Measurements from ENCODE around the gene NTN5.

DNA sequence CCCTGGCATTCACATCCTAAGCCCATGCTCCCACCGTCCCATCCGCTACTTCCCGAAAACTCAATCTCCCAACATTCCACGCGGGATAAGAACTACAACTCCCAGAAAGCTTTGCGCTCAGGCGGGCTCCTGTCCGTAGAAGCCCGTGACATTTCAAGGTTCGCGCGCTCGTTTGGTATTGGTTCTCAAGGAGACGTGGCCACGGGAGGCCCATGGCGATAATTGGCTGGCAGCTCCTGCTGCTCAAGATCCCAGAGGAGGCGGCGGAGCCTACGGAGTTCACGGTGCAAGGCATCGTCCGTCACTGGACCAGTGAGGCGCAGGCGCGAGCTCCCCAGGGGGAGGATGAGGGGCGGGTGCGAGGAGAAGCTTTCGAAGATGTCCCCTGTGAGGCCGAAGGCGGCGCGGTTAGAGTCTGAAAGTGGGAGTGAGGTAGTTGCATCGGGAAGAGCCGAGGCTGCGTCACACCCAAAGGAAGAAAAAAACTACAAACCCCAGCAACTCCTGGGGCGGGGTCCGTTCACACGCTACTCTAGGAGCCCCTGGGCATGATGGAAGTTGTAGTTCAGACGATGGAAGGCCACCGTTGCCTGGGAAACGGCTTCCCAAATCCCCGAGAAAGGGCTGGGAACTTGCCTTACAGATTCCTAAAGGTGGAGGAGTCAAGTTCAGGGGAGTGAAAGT is 47.9 kb upstream of the NTN5 start:
- no peak for TF ChIP-seq EZH2 (IDR thresholded peaks at IDR 0.05; ENCODE audit: borderline replicate concordance, low read depth, low read length, poor library complexity, severe bottlenecking)
- TF ChIP-seq, protein P1, sequence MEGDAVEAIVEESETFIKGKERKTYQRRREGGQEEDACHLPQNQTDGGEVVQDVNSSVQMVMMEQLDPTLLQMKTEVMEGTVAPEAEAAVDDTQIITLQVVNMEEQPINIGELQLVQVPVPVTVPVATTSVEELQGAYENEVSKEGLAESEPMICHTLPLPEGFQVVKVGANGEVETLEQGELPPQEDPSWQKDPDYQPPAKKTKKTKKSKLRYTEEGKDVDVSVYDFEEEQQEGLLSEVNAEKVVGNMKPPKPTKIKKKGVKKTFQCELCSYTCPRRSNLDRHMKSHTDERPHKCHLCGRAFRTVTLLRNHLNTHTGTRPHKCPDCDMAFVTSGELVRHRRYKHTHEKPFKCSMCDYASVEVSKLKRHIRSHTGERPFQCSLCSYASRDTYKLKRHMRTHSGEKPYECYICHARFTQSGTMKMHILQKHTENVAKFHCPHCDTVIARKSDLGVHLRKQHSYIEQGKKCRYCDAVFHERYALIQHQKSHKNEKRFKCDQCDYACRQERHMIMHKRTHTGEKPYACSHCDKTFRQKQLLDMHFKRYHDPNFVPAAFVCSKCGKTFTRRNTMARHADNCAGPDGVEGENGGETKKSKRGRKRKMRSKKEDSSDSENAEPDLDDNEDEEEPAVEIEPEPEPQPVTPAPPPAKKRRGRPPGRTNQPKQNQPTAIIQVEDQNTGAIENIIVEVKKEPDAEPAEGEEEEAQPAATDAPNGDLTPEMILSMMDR (conservative IDR thresholded peaks at IDR 0.05; ENCODE audit: low read depth, low read length): no peak
